ENCODE results near the gene NSMCE1.

The NSMCE1 gene

DNA sequence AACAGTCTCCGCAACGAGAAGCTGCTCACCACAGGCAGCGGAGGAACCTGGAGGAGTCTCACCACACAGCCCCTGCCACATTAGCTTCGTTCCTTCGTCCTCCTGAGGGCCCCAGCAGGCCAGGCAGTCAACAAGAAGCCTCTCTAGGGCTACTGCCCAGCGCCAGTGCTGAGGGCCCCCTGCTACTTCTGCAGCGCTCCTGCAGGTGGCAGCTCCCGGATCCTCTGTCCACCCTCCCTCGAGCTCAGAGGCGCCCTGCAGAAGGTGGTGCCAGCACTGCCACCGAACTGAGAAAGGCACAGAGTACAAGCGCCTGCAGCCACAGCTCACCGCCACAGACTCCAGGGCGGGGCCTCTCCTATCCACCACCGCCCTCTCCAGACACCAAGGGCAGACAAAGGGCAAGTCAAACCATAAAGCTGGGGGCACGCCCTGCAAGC, 38.0 kb downstream of the NSMCE1 start:
- DNase-seq (ENCODE audit: low read depth) = no peak

GRCh38 chr16:27229891-27230470, 38.6 kb downstream of the NSMCE1 start:
- DNase-seq (ENCODE audit: low read depth) = no peak

DNA sequence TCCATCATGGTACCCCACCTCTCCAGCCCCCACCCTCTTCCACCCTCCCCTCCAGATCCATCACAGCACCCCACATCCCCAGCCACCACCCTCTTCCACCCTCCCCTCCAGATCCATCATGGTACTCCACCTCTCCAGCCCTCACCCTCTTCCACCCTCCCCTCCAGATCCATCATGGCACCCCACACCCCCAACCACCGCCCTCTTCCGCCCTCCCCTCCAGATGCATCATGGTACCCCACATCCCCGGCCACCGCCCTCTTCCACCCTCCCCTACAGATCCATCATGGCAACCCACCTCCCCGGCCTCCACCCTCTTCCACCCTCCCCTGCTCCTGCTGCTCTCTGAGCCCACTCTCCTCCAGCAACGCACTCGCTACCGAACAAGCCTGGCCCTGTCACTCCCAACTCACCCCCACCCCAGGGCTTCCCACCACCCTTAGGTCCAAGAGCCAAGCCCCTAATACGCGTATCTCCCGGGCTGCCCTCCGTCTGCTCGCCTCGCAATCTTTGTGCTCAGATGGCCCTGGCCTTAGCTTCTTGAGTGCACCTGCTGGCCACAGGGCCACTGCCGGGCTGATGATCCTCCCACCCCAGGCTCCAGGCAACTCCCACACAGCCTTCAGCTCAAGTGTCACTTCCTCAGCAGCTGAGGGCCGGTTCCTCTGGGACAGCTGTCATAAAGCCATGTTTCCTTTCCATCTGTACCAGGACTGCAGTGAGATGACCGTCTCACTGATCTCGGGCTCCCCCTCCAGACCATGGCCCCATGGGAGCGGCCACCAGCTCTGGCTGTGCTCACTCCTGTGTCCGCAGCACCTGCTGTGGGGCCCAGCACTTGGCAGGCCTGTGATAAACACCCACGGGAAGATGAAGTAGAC, 39.7 kb downstream of the NSMCE1 start:
- DNase-seq (ENCODE audit: low read depth) = no peak

- no peak for DNase-seq (ENCODE audit: low read depth)
These were observed 40.5 kb downstream of the NSMCE1 start for GRCh38 chr16:27228045-27228444.

- no peak for DNase-seq (ENCODE audit: low read depth)
These were observed 41.4 kb downstream of the NSMCE1 start for GRCh38 chr16:27226976-27227705.

- DNase-seq (ENCODE audit: low read depth) = no peak
These were observed 42.1 kb downstream of the NSMCE1 start for GRCh38 chr16:27226476-27226875.

- DNase-seq (ENCODE audit: low read depth) = no peak
These were observed 42.8 kb downstream of the NSMCE1 start for GRCh38 chr16:27225536-27226360.

DNA sequence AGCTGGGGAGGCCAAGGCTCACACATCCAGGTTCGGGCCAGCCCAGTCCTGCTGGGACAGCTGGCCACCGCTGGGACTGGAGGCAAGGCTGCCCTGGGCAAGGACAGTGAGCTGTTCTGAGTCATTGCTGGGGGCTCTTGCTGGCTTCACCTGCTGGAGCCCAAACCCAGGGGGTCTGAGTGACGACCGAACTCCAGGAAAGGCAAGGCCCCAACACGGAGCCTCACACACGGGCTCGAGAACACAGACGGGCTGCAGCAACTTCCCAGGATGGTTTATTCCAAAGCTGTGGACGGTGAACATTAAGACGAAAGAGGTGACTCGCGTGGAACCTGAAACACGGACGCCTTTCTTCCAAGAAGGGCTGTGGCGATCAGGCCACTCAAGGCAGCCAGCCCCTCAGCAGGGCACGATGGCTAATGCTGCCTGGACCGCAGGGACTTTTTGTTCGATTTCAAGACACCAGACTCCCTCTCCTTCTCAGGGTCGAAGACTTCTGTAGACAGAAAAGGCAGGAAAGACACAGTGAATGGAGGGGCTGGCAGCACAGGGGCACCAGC, 43.8 kb downstream of the NSMCE1 start:
- DNase-seq (ENCODE audit: low read depth) = no peak

GRCh38 chr16:27224271-27224737, 44.3 kb downstream of the NSMCE1 start:
- DNase-seq (ENCODE audit: low read depth) = no peak

GRCh38 chr16:27223701-27224100, 44.9 kb downstream of the NSMCE1 start:
- DNase-seq (ENCODE audit: low read depth) = no peak

DNA sequence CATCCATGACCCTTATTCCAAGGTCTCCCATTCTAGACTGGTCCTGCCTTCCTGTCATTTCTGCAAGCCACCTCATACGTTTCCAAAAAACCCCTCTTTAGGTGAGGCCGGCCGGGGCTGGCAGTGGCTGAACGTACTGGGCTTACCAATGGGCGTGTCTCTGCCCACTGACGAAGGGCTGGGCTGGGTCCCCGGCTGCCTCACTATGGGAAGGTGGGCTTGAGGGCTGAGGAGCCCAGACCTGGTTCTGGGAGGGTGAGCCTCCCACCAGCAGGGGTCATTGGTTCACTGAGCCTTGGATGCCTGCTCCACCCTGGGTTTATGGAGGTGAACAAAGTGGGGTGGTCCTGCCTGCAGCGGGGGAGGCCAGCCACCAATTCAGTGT, 45.4 kb downstream of the NSMCE1 start:
- no peak for DNase-seq (ENCODE audit: low read depth)

- DNase-seq (ENCODE audit: low read depth) = no peak
These were observed 46.0 kb downstream of the NSMCE1 start for GRCh38 chr16:27222249-27223225.

- DNase-seq (ENCODE audit: low read depth) = no peak
These were observed 46.9 kb downstream of the NSMCE1 start for GRCh38 chr16:27221576-27222248.

- DNase-seq (ENCODE audit: low read depth) = no peak
These were observed 47.6 kb downstream of the NSMCE1 start for GRCh38 chr16:27220991-27221390.

- no peak for DNase-seq (ENCODE audit: low read depth)
These were observed 48.0 kb downstream of the NSMCE1 start for GRCh38 chr16:27220527-27220926.

DNA sequence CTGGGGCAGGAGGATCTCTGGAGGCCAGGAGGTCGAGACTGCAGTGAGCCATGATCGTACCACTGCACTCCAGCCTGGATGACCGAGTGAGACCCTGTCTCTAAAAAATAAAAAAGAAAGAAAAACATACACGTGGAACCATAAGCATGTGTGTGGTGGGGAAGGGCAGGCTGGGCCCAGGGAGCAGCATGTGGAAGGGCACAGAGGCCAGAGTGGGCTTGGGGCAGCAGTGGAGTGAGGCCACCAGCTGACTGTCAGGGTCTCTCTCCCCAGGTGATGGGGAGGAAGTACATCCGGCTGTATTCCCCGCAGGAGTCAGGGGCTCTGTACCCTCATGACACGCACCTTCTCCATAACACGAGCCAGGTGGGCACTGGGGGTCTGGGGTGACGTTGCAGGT, 48.5 kb downstream of the NSMCE1 start:
- DNase-seq (ENCODE audit: low read depth) = no peak

DNA sequence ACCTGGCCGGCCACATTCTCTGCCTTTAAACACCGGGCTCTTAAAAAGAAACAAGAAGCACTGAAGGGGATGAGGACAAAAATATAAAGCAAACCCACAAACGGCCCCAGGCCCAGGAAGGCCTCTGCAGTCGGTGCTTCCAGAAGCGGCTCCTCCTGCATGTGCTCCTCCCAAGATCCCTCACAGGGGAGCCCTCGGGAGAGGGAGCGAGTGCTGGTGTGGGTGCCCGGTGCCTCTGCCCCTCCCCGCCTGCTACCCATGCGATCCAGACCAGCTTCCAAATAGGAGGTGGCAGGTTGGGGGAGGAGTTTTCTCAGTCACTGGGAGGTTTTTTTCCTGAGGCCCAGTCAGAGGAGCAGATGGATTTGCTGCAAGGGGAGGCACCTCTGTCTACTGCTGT, 49.4 kb downstream of the NSMCE1 start:
- no peak for DNase-seq (ENCODE audit: low read depth)

- no peak for DNase-seq (ENCODE audit: low read depth)
These were observed 49.8 kb downstream of the NSMCE1 start for GRCh38 chr16:27218756-27219155.

GRCh38 chr16:27217256-27217655, 51.3 kb downstream of the NSMCE1 start:
- no peak for DNase-seq (ENCODE audit: low read depth)

Data from CMK (cell line).